Measurements from ENCODE around the gene CLC.

CLC gene

DNA sequence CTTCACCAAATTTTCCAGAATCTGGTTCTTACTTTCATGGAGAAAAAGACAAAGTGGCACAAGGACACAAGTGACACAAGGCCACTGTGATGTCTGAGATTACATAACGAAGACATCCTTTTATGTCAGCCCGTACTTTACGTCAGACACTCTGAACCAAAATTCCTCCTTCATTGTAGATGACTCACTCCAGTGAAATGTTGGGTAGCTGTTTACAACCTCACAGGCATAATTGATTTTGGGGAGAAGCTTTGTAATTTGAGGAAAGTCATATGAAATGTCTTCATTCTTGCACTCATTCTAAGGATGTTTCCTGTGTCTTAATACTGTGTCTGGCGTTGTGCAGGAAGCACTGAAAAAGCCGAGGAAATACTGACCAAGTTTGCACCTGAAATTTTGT, 53.6 kb downstream of the CLC start (continued):
- TF ChIP-seq KLF7 (tag by site-specific recombination; IDR thresholded peaks at IDR 0.05; ENCODE audit: borderline replicate concordance): no peak
- TF ChIP-seq, protein P1, sequence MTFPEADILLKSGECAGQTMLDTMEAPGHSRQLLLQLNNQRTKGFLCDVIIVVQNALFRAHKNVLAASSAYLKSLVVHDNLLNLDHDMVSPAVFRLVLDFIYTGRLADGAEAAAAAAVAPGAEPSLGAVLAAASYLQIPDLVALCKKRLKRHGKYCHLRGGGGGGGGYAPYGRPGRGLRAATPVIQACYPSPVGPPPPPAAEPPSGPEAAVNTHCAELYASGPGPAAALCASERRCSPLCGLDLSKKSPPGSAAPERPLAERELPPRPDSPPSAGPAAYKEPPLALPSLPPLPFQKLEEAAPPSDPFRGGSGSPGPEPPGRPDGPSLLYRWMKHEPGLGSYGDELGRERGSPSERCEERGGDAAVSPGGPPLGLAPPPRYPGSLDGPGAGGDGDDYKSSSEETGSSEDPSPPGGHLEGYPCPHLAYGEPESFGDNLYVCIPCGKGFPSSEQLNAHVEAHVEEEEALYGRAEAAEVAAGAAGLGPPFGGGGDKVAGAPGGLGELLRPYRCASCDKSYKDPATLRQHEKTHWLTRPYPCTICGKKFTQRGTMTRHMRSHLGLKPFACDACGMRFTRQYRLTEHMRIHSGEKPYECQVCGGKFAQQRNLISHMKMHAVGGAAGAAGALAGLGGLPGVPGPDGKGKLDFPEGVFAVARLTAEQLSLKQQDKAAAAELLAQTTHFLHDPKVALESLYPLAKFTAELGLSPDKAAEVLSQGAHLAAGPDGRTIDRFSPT (tag by site-specific recombination; IDR thresholded peaks at IDR 0.05): peak; percentile 47; the same call in 1 of the 2 replicates
- TF ChIP-seq ZNF37A (tag by site-specific recombination; IDR thresholded peaks at IDR 0.05): no peak
- no peak for TF ChIP-seq HOXC10 (CRISPR knock-in tag; IDR thresholded peaks at IDR 0.05)
- no peak for TF ChIP-seq ZNF514 (tag by site-specific recombination; IDR thresholded peaks at IDR 0.05)
- TF ChIP-seq, protein P2, sequence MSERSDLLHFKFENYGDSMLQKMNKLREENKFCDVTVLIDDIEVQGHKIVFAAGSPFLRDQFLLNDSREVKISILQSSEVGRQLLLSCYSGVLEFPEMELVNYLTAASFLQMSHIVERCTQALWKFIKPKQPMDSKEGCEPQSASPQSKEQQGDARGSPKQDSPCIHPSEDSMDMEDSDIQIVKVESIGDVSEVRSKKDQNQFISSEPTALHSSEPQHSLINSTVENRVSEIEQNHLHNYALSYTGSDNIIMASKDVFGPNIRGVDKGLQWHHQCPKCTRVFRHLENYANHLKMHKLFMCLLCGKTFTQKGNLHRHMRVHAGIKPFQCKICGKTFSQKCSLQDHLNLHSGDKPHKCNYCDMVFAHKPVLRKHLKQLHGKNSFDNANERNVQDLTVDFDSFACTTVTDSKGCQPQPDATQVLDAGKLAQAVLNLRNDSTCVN (tag by site-specific recombination; optimal IDR thresholded peaks at IDR 0.05): no peak
- TF ChIP-seq ZBTB21 (tag by site-specific recombination; IDR thresholded peaks at IDR 0.05): peak; percentile 97
- no peak for TF ChIP-seq ZNF114 (tag by site-specific recombination; IDR thresholded peaks at IDR 0.05)
- TF ChIP-seq ZIC2 (tag by site-specific recombination; IDR thresholded peaks at IDR 0.05): no peak
- peak; percentile 61; the same call in 1 of the 2 replicates for TF ChIP-seq ZNF394 (tag by site-specific recombination; IDR thresholded peaks at IDR 0.05; ENCODE audit: borderline replicate concordance)
- no peak for TF ChIP-seq ZNF544 (tag by site-specific recombination; IDR thresholded peaks at IDR 0.05)
- 0 out of 2 replicates have a peak, but pooled peaks have one; percentile 25 for TF ChIP-seq PRDM1 (tag by site-specific recombination; IDR thresholded peaks at IDR 0.05)
- TF ChIP-seq, protein P3, sequence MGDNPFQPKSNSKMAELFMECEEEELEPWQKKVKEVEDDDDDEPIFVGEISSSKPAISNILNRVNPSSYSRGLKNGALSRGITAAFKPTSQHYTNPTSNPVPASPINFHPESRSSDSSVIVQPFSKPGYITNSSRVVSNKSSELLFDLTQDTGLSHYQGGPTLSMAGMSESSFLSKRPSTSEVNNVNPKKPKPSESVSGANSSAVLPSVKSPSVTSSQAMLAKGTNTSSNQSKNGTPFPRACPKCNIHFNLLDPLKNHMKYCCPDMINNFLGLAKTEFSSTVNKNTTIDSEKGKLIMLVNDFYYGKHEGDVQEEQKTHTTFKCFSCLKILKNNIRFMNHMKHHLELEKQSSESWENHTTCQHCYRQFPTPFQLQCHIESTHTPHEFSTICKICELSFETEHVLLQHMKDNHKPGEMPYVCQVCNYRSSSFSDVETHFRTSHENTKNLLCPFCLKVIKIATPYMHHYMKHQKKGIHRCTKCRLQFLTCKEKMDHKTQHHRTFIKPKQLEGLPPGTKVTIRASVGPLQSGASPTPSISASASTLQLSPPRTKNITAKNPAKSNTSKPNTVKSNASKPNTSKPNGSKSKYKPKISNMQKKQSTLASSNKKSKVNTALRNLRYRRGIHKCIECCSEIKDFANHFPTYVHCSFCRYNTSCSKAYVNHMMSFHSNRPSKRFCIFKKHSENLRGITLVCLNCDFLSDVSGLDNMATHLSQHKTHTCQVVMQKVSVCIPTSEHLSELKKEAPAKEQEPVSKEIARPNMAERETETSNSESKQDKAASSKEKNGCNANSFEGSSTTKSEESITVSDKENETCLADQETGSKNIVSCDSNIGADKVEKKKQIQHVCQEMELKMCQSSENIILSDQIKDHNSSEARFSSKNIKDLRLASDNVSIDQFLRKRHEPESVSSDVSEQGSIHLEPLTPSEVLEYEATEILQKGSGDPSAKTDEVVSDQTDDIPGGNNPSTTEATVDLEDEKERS (tag by site-specific recombination; IDR thresholded peaks at IDR 0.05): 0 out of 2 replicates have a peak, but pooled peaks have one; percentile 45
- TF ChIP-seq, protein P4, sequence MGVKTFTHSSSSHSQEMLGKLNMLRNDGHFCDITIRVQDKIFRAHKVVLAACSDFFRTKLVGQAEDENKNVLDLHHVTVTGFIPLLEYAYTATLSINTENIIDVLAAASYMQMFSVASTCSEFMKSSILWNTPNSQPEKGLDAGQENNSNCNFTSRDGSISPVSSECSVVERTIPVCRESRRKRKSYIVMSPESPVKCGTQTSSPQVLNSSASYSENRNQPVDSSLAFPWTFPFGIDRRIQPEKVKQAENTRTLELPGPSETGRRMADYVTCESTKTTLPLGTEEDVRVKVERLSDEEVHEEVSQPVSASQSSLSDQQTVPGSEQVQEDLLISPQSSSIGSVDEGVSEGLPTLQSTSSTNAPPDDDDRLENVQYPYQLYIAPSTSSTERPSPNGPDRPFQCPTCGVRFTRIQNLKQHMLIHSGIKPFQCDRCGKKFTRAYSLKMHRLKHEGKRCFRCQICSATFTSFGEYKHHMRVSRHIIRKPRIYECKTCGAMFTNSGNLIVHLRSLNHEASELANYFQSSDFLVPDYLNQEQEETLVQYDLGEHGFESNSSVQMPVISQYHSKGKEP (tag by site-specific recombination; IDR thresholded peaks at IDR 0.05): no peak
- TF ChIP-seq, protein P5, sequence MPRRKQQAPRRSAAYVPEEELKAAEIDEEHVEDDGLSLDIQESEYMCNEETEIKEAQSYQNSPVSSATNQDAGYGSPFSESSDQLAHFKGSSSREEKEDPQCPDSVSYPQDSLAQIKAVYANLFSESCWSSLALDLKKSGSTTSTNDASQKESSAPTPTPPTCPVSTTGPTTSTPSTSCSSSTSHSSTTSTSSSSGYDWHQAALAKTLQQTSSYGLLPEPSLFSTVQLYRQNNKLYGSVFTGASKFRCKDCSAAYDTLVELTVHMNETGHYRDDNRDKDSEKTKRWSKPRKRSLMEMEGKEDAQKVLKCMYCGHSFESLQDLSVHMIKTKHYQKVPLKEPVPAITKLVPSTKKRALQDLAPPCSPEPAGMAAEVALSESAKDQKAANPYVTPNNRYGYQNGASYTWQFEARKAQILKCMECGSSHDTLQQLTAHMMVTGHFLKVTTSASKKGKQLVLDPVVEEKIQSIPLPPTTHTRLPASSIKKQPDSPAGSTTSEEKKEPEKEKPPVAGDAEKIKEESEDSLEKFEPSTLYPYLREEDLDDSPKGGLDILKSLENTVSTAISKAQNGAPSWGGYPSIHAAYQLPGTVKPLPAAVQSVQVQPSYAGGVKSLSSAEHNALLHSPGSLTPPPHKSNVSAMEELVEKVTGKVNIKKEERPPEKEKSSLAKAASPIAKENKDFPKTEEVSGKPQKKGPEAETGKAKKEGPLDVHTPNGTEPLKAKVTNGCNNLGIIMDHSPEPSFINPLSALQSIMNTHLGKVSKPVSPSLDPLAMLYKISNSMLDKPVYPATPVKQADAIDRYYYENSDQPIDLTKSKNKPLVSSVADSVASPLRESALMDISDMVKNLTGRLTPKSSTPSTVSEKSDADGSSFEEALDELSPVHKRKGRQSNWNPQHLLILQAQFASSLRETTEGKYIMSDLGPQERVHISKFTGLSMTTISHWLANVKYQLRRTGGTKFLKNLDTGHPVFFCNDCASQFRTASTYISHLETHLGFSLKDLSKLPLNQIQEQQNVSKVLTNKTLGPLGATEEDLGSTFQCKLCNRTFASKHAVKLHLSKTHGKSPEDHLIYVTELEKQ (tag by site-specific recombination; IDR thresholded peaks at IDR 0.05; ENCODE audit: borderline replicate concordance): no peak
- TF ChIP-seq, protein P6, sequence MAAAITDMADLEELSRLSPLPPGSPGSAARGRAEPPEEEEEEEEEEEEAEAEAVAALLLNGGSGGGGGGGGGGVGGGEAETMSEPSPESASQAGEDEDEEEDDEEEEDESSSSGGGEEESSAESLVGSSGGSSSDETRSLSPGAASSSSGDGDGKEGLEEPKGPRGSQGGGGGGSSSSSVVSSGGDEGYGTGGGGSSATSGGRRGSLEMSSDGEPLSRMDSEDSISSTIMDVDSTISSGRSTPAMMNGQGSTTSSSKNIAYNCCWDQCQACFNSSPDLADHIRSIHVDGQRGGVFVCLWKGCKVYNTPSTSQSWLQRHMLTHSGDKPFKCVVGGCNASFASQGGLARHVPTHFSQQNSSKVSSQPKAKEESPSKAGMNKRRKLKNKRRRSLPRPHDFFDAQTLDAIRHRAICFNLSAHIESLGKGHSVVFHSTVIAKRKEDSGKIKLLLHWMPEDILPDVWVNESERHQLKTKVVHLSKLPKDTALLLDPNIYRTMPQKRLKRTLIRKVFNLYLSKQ (tag by site-specific recombination; IDR thresholded peaks at IDR 0.05; ENCODE audit: borderline replicate concordance): no peak
- TF ChIP-seq ZNF266 (tag by site-specific recombination; IDR thresholded peaks at IDR 0.05; ENCODE audit: low read depth): no peak
- no peak for TF ChIP-seq FEZF1 (tag by site-specific recombination; IDR thresholded peaks at IDR 0.05)
- no peak for TF ChIP-seq ZNF600 (tag by site-specific recombination; IDR thresholded peaks at IDR 0.05)

Data from HEK293 (cell line).